PC-3 (cell line): ENCODE results near the gene IFT122. TPM values are rescaled to one million over a fixed set of nuclear protein-coding genes. Genes with fewer than 3 reads are reported as not detected.

Experiments
- ATAC-seq: fragments of 200-7000 bp; cut with Tn5 transposase; 2 replicates; pipeline ENCODE4 v1.9.1; 2020; ENCODE audit warnings: mild to moderate bottlenecking, moderate library complexity
- BruUV-seq: library from RNA; stranded (reverse); fragments of 400-500 nt; replicated peaks from 2 replicates; lab custom pipeline; 2021; lab: Mats Ljungman, UMichigan
- CTCF ChIA-PET: fragments of 300-600 bp; sonication (Branson Sonifier 250); formaldehyde crosslinking; loops from one replicate; lab custom pipeline; 2022; ENCODE audit warnings: antibody characterized with exemption; lab: Charles Lee
- POLR2A ChIA-PET: fragments of 300-600 bp; sonication (Branson Sonifier 250); formaldehyde crosslinking; loops from one replicate; lab custom pipeline; 2022; ENCODE audit warnings: antibody characterized with exemption; ENCODE audit not compliant: unreplicated experiment; lab: Charles Lee
- DNase-seq: peaks from one replicate; pipeline ENCODE4 v3.0.0-alpha.2; 2015
- H2AFZ ChIP-seq: fragments of 300-600 bp; sonication (generic); 2 replicates; pipeline ENCODE4 v1.6.0; 2016; ENCODE audit warnings: antibody characterized with exemption, low read length
- H3F3A ChIP-seq: fragments of 300-600 bp; sonication (generic); one replicate; pipeline ENCODE4 v1.6.0; 2017; ENCODE audit warnings: antibody characterized with exemption, low read length, control low read depth, mild to moderate bottlenecking; ENCODE audit not compliant: unreplicated experiment
- H3K27ac ChIP-seq: fragments of 300-600 bp; sonication (generic); 2 replicates; pipeline ENCODE4 v1.5.1; 2016; ENCODE audit warnings: mild to moderate bottlenecking, low read length
- H3K27me3 ChIP-seq: fragments of 300-600 bp; sonication (generic); 2 replicates; pipeline ENCODE4 v1.6.1; 2016; ENCODE audit warnings: low read length, mixed read lengths
- H3K36me3 ChIP-seq: fragments of 300-600 bp; sonication (generic); 2 replicates; pipeline ENCODE4 v1.6.1; 2016; ENCODE audit warnings: low read depth, mixed run types, low read length, mixed read lengths
- H3K4me1 ChIP-seq: fragments of 300-600 bp; sonication (generic); 2 replicates; pipeline ENCODE4 v1.5.1; 2016; ENCODE audit warnings: low read length; ENCODE audit not compliant: insufficient read depth
- H3K4me2 ChIP-seq: fragments of 300-600 bp; sonication (generic); 2 replicates; pipeline ENCODE4 v1.6.0; 2016; ENCODE audit warnings: low read length
- H3K4me3 ChIP-seq: fragments of 300-600 bp; sonication (generic); 2 replicates; pipeline ENCODE4 v1.5.1; 2016; ENCODE audit warnings: mild to moderate bottlenecking, low read length, mixed read lengths
- H3K79me2 ChIP-seq: fragments of 300-600 bp; sonication (generic); 2 replicates; pipeline ENCODE4 v1.6.1; 2017; ENCODE audit warnings: low read length, mixed read lengths
- H3K9ac ChIP-seq: fragments of 300-600 bp; sonication (generic); 2 replicates; pipeline ENCODE4 v1.6.0; 2016; ENCODE audit warnings: mild to moderate bottlenecking, low read length
- H3K9me2 ChIP-seq: fragments of 300-600 bp; sonication (generic); replicated peaks from 2 replicates; pipeline ENCODE4 v1.6.1; 2016; ENCODE audit warnings: mixed run types, low read length, mixed read lengths
- H3K9me3 ChIP-seq: fragments of 300-600 bp; sonication (generic); 2 replicates; pipeline ENCODE4 v1.6.1; 2016; ENCODE audit warnings: low read length, mixed read lengths
- H4K20me1 ChIP-seq: fragments of 300-600 bp; sonication (generic); 2 replicates; pipeline ENCODE4 v1.6.1; 2016; ENCODE audit warnings: low read length, mixed read lengths
- EZH2 ChIP-seq: fragments of 300-600 bp; sonication (generic); IDR thresholded peaks from one replicate; pipeline ENCODE4 v1.6.1; 2017; ENCODE audit warnings: antibody characterized with exemption, mild to moderate bottlenecking, low read length; ENCODE audit not compliant: unreplicated experiment
- EZH2phosphoT487 ChIP-seq: fragments of 300-600 bp; sonication (generic); IDR thresholded peaks from 2 replicates; pipeline ENCODE4 v1.6.1; 2018; ENCODE audit warnings: mild to moderate bottlenecking, antibody characterized with exemption, low read length, borderline replicate concordance
- intact Hi-C: fragments of 100-400 bp; cut with micrococcal nuclease; formaldehyde crosslinking; loops from 2 replicates; pipeline ENCODE4 v1.9.0; 2023
- total RNA-seq: library from RNA; depleted of rRNA; stranded (reverse); fragments of >200 nt; gene quantifications from 2 replicates; pipeline ENCODE4 v1.2.3, GENCODE V29; 2014
- TF ChIP-seq, protein P1 (sequence below): fragments of 300-600 bp; sonication (generic); conservative IDR thresholded peaks from 2 replicates; pipeline ENCODE4 v1.5.1; 2017; ENCODE audit warnings: antibody characterized with exemption, low read depth, mild to moderate bottlenecking, low read length

IFT122 gene
- total RNA-seq, 1 experiment from 2014 or later: 10.2 TPM

DNA sequence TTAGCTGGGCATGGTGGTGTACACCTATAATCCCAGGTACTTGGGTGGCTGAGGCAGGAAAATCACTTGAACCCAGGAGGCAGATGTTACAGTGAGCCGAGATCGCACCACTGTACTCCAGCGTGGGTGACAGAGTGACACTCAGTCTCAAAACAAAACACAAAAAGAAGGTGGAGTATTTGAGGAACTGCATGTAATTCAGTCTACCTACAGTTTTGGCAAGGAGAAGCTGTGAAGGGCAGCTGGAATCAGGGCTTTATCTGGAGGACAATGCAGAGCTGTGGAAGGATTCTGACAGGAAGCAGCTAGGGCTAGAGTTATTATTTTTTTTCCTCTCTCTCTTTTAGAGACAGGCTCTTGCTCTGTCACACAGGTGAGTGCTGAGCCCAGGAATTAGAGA, 109.8 kb downstream of the IFT122 start:
- Histone ChIP-seq H3K4me2 (no peak overlapping the region), H3K27me3 (no peaks in the 10 kb centered on the region), H3K9me3 (no peaks in the 10 kb centered on the region), H3K4me3 (no peak overlapping the region), H3K4me1 (no peaks in the 10 kb centered on the region; the same call in 1 of the 2 replicates), H3K9ac (no peak overlapping the region), H2AFZ (no peak overlapping the region), H3K36me3 (no peaks in the 10 kb centered on the region), H3F3A (no peaks in the 10 kb centered on the region), H3K79me2 (no peaks in the 10 kb centered on the region), H3K9me2 (no peaks in the 10 kb centered on the region), H3K27ac (no peak overlapping the region), H4K20me1 (no peaks in the 10 kb centered on the region)
- CTCF ChIA-PET: no interaction called here
- ATAC-seq (no peak), DNase-seq (no peak)
- intact Hi-C loops: no loop called here
- POLR2A ChIA-PET: no interaction called here
- BruUV-seq: no TSS peak
- TF ChIP-seq, protein P1, sequence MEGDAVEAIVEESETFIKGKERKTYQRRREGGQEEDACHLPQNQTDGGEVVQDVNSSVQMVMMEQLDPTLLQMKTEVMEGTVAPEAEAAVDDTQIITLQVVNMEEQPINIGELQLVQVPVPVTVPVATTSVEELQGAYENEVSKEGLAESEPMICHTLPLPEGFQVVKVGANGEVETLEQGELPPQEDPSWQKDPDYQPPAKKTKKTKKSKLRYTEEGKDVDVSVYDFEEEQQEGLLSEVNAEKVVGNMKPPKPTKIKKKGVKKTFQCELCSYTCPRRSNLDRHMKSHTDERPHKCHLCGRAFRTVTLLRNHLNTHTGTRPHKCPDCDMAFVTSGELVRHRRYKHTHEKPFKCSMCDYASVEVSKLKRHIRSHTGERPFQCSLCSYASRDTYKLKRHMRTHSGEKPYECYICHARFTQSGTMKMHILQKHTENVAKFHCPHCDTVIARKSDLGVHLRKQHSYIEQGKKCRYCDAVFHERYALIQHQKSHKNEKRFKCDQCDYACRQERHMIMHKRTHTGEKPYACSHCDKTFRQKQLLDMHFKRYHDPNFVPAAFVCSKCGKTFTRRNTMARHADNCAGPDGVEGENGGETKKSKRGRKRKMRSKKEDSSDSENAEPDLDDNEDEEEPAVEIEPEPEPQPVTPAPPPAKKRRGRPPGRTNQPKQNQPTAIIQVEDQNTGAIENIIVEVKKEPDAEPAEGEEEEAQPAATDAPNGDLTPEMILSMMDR: no peak
- TF ChIP-seq EZH2phosphoT487 (no peak), EZH2 (no peak)

DNA sequence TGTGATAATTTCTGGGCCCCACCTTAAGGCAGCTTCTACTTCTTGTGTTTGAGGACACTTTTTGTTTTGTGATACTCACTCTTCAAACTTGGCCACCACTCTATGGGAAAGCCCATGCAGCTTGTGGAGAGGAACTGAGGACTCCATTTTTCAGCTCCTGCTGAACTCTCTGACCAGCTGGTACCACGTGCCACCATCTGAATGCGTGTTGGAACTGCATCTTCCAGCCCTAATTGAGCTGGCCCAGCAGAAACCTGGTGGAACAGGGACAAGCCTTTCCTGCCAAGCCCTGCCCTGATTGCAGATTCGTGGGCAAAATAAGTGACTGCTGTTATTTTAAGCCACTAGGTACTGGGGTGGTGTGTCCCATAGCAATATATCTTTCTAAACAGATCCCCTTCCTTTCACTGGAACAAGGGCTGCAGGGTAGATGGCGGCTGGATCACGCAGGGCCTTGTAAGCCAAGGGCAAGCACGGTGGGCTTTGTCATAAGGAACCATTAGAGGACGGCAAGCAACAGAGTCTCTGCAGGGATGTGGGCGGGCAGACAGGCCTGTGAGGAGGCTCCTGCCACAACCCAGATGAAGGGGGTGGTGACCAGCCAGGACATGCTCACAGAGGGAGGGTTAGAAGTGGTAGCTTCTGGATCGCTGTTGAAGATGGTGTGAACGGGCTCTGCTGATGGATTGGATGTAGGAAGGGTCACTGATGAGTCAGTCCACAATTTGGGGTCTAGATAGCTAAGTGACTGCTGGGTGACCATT, 112.4 kb downstream of the IFT122 start:
- Histone ChIP-seq H4K20me1 (no peaks in the 10 kb centered on the region), H3K9me3 (no peaks in the 10 kb centered on the region), H3K36me3 (no peaks in the 10 kb centered on the region), H3K9me2 (no peaks in the 10 kb centered on the region), H2AFZ (no peak overlapping the region), H3K4me1 (no peaks in the 10 kb centered on the region; the same call in 1 of the 2 replicates), H3K9ac (no peak overlapping the region), H3K4me2 (no peak overlapping the region), H3K4me3 (no peak overlapping the region), H3K27me3 (no peaks in the 10 kb centered on the region), H3K27ac (no peak overlapping the region), H3K79me2 (no peaks in the 10 kb centered on the region), H3F3A (no peaks in the 10 kb centered on the region)
- BruUV-seq: no TSS peak
- intact Hi-C loops: no loop called here
- ATAC-seq (no peak), DNase-seq (no peak)
- TF ChIP-seq EZH2phosphoT487: no peak
- no peak for TF ChIP-seq EZH2
- TF ChIP-seq, protein P1: no peak
- ChIA-PET CTCF (interaction anchor here (0.6 kb wide), 1 partner anchor 62 kb away, joined by 3 read pairs; no protein-coding TSS in a partner anchor), POLR2A (no interaction called here)

DNA sequence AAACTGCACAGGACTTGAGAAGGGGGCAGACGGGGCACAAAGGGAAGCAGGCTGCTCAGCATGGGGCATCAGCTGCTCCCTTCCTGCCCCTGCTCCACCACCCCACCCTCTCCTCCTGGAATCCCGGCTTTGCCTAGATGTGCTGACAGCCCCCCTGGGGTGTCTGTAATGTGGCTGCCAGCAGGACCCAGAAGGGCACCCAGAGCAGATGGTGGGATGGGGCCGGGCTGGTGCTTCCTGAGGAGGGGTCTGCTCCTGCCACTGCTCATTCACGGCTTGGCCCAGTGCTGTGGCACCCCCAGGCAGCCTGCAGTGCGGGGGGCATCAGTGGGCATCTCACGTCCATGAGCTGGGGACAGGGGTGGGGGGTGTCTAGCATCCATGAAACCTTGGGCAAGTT, 113.1 kb downstream of the IFT122 start:
- Histone ChIP-seq H4K20me1 (no peaks in the 10 kb centered on the region), H3K4me1 (no peaks in the 10 kb centered on the region; the same call in 1 of the 2 replicates), H3K4me3 (no peak overlapping the region), H2AFZ (no peak overlapping the region), H3K9me2 (no peaks in the 10 kb centered on the region), H3K27ac (no peak overlapping the region), H3K9me3 (no peaks in the 10 kb centered on the region), H3F3A (no peaks in the 10 kb centered on the region), H3K79me2 (no peaks in the 10 kb centered on the region), H3K4me2 (no peak overlapping the region), H3K9ac (no peak overlapping the region), H3K27me3 (no peaks in the 10 kb centered on the region), H3K36me3 (no peaks in the 10 kb centered on the region)
- POLR2A ChIA-PET: no interaction called here
- DNase-seq (no peak), ATAC-seq (no peak)
- CTCF ChIA-PET: no interaction called here
- TF ChIP-seq, protein P1: no peak
- no peak for TF ChIP-seq EZH2phosphoT487
- TF ChIP-seq EZH2: no peak
- no TSS peak for BruUV-seq
- intact Hi-C loops: no loop called here
